HG02970 (cell line): ENCODE results near the gene CCDC117.
"Not testable (repeated sequence)": the region's sequence is repeated elsewhere in the genome, so short reads cannot be mapped to it uniquely, and the experiment has no call there.

Experiments
- ATAC-seq: cut with Tn5 transposase; IDR thresholded peaks from one replicate; pipeline ENCODE4 v1.9.1; 2021; ENCODE audit warnings: mild to moderate bottlenecking, moderate library complexity, moderate number of reproducible peaks; ENCODE audit not compliant: unreplicated experiment, low FRiP score

The CCDC117 gene

GRCh38 chr22:28824455-28824854, 52.0 kb downstream of the CCDC117 start:
- not testable (repeated sequence) for ATAC-seq

DNA sequence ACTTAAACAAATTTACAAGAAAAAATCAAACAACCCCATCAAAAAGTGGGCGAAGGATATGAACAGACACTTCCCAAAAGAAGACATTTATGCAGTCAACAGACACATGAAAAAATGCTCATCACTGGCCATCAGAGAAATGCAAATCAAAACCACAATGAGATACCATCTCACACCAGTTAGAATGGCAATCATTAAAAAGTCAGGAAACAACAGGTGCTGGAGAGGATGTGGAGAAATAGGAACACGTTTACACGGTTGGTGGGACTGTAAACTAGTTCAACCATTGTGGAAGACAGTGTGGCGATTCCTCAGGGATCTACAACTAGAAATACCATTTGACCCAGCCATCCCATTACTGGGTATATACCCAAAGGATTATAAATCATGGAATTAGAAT, 53.9 kb downstream of the CCDC117 start:
- not testable (repeated sequence) for ATAC-seq

DNA sequence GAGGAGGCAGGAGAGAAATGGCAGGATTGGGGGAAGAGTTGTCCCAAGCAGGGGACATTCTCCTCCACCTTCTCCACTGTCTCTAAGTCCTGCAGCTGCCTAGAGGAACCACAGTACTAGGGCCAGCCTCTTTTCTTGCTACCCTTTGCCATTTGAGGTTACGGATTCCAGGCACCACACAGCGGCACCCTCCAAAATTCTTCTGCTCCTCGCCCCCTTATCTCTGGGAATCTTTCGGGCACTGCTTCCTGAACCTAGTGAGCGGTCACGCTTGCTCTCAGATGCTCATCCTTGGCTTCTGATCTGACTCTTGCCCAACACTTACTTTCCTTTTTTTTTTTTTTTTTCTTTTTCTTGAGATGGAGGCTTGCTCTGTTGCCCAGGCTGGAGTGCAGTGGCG, 54.4 kb downstream of the CCDC117 start:
- no peak for ATAC-seq

DNA sequence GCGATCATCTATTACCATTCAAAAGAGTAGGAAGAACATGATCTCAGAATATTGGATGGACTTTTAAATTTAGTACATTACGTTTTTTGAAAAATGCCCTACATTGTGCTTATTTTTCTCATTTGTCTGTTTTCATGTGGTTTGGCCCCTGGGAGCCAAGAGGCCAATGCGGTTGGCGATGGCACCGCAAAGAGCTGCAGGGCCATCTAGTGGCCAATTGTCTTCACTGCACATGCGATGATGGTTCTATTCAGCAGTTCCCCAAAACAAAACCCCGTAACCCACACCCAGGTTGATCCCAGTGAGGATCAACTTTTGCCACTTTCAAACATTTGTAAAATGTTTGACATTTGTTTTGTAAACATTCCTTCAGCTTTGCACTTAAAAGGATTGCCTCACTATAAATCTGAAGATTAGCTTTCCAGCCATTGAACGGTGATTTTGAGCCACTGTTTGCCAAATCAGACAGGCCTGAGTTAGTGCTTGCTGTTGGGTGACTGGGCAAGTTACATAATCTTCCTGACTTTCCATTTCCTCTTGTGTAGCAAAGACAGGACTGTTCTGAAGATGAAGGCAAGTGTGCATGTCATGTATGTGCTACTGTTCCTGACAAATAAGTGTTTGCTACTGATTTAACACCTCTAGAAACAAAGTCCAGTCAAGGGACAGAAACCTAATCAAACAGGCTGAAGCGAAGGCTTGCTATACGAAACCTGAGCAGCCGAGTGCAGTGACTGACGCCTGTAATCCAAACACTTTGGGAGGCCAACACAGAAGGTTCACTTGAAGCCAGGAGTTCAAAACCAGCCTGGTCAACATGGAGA, 57.1 kb downstream of the CCDC117 start:
- no peak for ATAC-seq

GRCh38 chr22:28830441-28830840, 57.9 kb downstream of the CCDC117 start:
- no peak for ATAC-seq

DNA sequence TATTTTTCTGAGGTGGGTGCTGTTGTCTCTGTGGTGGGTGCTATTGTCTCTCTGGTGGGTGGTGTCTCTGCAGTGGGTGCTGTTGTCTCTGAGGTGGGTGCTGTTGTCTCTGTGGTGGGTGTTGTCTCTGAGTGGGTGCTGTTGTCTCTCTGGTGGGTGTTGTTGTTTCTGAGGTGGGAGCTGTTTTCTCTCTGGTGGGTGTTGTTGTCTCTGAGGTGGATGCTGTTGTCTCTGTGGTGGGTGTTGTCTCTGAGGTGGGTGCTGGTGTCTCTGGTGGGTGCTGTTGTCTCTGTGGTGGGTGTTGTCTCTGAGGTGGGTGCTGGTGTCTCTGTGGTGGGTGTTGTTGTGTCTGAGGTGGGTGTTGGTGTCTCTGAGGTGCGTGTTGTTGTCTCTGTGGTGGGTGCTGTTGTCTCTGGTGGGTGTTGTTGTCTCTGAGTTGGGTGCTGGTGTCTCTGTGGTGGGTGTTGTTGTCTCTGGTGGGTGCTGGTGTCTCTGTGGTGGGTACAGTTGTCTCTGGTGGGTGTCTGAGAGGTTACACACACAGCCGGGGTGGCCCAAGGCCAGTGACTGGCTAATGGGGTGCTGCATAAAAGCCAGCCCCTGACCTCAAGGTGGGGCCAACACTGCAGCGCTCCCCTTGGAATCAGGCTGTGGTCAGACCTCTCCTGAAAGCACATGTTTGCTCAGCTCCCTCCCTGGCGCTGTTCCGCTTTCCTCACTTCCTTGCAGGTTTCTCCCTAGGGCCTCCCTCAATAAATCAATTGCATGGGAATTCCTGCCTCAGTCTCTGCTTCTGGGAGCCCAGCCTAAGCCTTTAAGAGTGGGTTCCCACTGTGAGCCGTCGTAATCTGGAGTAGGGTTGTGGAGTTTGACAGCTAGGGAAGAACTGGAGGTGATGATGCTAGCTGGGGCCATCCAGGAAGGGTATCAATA, 58.9 kb downstream of the CCDC117 start:
- ATAC-seq = no peak

DNA sequence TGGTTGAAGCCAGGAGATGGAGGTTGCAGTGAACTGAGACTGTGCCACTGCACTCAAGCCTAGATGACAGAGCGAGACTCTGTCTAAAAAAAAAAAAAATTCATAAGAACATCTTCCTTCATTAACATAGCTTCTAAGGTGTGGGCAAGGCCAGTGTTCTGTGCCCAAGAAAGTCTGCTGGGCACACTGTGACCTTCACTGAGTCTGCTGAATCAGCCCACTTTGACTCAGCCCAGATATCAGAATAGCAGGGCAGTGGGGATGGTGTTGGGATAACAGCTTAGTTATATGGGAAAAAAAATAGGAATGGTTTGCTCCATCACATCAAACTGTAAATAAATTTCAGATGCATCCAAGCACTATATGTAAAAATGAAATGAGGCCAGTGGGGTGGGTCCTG, 60.2 kb downstream of the CCDC117 start:
- no peak for ATAC-seq

- ATAC-seq = no peak
Measured at GRCh38 chr22:28833276-28833923, 60.9 kb downstream of the CCDC117 start.

GRCh38 chr22:28835630-28836189, 63.2 kb downstream of the CCDC117 start:
- ATAC-seq = no peak

DNA sequence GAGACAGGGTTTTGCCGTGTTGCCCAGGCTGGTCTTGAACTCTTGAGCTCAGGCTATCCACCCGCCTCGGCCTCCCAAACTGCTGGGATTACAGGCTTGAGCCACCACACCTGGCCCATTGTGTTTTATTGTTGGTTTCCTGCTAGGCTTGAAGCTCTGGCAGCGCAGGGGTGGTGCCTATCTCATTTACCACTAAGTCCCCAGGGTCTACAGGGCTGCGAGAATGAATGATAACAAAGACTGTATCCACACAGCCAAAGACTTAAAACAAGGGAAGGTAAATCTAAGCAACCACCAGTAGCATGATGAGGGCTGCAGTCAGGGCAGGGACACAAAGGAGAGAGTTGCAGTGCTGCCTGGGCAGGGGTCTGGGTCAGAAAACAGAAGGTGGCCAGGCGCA, 65.1 kb downstream of the CCDC117 start:
- ATAC-seq = no peak
